H54 (cell line): ENCODE results near the gene MATN1.

ENCODE experiments used
- DNase-seq: peaks from one replicate; pipeline ENCODE4 v3.0.0; 2011; ENCODE audit warnings: low spot score, mixed read lengths; ENCODE audit not compliant: insufficient read length
- FAIRE-seq: peaks from 3 replicates; lab custom pipeline; 2011; peaks lifted over from hg19 to GRCh38; lab: Jason Lieb, UNC
- POLR2A ChIP-seq: IDR thresholded peaks from 2 replicates; pipeline ENCODE4 v1.6.1; 2011; ENCODE audit warnings: low read depth, mild to moderate bottlenecking, low read length

MATN1 gene

DNA sequence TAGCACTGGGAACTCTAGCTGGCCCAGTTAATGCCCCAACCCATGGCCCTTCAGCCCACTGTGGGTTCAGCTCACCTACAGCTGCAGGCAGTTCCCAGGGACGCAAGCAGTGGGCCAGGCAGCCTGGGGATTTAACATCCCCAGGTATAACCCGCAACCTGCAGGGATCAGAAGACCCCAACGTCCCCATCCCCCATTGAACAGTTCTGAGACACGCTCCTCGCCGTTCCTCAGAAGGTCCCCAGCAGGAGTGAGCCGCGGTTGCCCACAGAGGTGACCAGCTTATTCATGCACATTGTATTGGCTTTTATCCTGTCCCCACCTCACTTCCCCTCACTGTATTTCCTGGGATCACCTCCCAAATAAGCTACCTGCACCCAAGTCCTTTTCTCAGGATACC lies 5.0 kb upstream of the MATN1 start:
- DNase-seq (no peak), FAIRE-seq (no peak)
- TF ChIP-seq POLR2A = no peak

DNA sequence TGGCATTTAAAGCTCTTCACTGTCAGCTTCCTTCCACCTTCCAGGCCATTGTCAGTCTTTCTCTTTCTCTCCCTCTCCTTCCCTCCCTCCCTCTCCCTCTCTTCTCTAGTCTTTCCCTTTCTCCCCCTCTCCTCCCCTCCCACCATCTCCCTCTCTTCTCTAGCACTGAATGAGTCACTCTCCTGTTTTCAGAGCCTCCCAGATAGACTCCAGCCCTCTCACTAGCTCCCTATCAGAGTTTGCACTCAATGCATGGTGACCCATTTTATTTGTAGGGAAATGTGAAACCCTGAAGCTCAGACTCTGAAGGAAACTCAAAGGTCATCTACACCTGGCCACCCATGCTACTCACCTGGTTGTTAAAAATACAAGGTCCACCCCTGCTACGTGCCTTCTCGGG lies 4.4 kb upstream of the MATN1 start:
- no peak for FAIRE-seq
- peak; percentile 51 for DNase-seq
- no peak for TF ChIP-seq POLR2A

DNA sequence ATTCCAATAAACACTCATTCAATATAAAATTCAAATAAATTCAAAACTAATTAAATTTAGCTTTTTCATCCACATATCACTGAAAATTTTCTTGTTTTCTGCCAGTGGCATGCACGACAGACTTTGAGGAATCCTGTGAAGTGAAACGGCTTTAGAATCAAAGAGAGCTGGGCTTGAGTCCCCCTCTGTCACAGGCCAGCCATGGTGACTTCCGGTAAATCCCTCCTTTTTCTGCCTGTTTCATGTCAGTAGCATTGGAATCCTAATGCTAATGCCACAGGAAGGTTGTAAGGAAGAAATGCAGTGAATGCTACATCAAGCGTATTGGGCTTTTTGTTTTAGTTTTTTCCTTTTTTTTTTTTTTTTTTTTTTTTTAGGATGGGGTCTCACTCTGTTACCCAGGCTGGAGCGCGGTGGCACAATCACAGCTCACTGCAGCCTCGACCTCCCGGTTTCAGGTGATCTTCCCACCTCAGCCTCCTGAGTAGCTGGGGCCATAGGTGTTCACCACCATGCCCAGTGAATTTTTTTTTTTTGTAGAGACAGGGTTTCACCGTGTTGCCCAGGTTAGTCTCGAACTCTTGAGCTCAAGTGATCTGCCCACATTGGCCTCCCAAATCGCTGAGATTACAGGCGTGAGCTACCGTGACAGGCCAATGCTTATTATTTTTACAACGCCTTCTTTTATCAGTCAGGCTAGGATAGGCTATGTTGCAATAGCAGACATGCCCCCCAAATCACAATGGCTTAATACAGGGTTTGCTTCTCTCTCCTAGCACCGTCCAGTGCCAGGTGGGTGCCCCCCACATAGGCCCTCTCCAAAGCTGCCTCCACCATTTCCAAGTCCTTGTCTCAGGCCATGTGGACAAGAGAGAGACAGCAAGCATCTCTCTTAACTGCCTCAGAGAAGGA lies 3.6 kb upstream of the MATN1 start:
- DNase-seq (no peak), FAIRE-seq (no peak)
- TF ChIP-seq POLR2A = no peak

DNA sequence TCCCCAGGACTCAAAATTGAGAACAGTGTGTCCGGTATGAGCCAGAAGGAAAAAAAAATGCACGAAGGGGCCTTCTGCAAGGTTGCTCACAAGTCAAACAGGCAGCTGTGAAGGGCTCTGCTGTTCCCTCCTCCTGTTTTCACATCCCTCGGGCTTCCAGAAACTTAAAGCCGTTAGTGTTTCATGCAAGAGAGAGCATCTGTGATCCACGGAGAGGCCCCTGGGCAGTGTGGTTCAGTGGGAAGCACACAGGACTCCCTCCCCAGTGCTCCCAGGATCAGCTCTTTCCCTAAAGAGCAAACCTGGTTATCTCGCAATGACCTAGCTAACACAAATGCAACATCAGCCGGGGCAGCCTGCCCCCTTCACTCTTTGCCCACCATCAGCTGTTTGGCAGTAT lies 2.9 kb upstream of the MATN1 start:
- FAIRE-seq = no peak
- no peak for DNase-seq
- no peak for TF ChIP-seq POLR2A

DNA sequence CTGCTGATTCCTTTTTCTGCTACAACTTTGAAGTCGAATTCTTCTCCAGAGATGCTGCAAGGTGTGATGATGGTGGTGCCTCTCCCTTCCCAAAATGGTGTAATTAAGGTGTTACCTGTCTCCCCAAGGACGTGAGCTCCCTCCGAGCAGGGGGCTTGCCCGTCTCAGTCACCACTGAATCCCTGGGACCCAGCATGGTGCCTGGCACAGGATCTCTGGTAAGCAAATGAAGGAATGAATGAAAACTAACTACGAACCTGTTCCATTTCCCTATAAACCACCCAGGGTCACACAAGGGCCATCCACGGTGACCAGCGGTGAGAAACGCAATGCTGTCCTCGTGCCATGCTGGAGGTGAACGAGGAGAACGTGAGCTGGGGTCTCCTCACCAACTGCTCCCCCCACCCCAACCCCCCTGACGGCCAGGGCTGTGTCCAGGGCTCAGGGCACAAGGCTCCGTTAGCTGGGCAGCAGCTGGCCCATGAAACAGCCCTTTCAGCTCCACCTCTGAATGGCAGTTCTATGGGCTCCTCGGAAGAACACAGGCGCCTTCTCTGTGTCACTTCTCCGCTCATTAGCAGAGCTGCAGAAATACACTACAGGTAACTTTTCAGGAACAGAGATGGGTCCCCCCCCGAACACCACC lies 2.2 kb upstream of the MATN1 start:
- no peak for FAIRE-seq
- no peak for DNase-seq
- no peak for TF ChIP-seq POLR2A

DNA sequence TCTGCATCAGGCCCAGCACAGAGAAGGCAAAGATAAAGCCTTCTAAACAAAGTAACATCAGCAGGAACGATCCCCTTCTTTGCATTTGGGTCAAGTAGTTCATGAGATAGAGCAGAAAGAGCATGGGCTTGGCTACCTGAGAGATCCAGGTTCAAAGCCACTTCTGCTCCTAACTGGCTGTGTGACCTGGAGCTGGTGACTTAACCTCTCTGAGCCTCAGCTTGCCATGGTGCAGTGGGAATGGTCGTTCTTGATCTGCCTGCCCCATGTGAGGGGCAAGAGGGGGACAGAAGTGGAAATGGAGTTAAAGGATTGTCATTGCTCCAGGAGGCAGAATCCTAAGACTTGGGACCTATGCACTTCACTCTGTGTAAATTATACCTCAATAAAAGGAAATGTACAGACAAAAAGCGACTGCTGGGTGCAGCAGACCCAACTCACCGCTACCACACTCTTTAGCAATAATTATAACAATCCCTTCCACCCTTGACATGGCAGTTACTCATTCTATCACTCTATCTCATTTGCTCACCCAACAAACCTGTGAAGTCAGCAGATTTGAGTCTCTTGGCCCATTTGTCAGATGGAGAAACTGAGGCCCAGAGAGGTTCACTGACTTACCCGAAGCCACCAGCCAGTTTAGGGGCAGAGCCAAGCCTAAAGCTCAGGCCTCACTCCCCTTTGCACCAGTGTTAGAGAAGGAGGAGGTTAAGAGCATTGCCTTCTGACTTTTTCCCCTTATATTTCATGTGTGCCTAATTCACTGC lies 1.5 kb upstream of the MATN1 start:
- FAIRE-seq (no peak), DNase-seq (no peak)
- no peak for TF ChIP-seq POLR2A

DNA sequence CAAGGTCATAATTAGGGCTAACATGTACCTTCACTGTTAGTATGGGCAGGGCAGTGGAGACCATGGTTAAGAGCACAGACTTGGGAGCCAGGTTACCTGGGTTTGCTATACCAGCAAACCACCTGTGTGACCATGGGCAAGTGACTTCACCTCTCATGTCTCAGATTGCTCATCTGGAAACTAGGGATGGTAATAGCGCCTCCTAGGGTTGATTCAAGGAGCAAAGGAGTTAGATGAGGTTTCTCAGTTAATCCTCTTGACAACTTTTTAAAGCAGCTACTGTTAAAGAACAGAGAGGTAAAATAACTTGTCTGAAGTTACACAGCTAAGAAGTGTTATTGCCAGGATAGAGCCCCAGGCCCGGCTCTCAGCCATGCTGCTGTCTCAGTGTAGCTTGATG lies 790 bp upstream of the MATN1 start:
- no peak for FAIRE-seq
- no peak for TF ChIP-seq POLR2A

DNA sequence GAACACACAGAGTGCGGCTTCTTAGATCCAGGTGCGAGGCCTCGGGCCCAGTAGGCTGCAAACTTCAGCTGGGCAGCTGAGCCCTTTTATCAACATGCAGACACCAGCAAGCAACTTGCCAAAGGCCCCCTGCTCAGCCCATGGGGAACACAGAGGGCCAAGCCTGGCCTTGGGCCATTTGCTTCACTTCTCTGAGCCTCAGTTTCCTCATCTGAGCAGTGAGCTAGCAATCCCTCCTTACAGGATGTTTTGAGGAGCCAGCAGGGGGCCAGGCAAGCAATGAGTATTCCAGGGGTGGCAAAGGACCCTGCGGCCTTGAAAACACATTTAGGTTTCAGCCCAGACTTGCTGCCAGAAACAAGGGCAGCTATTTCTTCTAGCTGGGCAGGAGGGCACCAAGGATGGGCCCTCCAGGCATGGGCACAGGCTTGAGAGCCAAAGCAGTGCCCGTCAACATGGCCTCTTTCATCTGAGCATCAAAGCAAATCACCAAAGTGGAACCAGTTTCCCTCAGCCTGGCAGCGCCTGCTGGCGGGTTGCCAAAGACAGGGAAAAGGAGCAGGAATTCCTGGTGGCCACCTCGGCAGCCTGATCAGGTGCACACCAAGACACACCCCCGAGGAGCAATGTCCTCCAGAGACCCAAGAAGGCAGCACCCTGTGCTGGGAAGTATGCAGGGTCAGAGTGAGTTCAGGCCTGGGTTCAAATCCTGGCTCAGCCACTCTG lies 1.4 kb downstream of the MATN1 start:
- DNase-seq (no peak), FAIRE-seq (no peak)
- TF ChIP-seq POLR2A = no peak

More for the DNA sequence above, 790 bp upstream of the MATN1 start:
- DNase-seq = no peak

DNA sequence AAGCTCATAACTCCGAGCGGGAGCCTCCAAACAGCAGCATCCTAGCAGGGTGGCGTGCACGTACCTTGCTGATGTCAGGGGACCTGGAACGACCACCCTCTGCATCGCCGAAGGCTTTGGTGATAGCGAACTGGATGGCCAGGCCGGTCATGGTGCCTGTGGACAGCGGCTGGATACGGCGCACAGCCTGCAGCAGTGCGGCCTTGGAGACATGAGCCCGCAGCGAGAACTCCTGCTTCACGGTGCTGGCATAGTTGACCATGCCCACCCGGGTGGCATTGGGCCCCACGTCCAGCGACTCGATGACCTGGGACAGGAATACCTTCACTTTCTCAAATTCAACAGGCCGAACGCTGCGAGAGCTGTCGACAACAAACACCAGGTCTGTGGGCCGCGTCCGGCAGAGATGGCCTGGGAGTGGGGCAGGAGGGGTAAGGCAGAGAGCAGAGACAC lies 2.0 kb downstream of the MATN1 start:
- DNase-seq (no peak), FAIRE-seq (no peak)
- TF ChIP-seq POLR2A = no peak

DNA sequence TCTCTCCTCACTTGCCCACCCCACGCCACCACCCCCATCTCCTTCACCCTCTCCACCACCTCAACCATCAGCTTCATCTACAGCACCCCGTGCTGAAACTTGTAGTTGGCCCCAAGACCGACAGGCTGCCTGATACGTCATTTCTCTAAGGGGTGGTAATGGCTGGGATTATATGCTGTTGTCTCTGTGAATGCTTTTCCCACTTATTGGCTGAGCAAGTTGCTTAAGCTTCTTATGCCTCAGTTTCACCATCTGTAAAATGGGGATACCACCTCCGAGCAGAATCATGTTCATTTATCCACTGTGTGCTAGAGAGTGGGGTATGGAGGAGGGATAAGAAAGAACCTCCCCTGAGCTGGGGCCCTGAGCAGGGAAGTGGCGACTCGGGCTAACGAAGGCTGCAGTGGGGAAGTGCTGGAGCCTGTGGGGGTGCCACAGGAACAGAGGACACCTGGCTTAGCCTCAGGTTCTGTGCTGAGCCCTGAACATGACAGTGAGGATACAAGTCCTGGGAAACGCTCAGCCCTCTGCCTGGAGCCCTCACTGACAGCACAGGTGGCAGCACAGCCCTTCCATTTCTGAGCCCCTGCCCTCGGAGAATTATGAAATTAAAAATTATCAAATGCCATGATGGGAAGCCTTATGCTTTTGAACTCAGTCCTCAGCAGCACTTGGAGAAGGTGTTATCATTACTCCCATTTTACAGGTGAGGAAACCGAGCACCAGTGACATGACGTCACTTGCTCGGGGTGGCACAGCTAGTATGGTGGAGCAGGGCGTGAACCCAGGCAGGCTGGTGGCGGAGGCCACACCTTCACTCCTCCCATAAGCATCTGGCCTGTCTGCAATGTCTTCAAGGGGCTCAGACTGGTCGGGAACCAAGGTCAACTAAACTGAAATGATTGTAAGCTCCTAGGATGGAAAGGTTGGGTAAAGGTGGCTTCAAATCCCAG lies 2.8 kb downstream of the MATN1 start:
- DNase-seq (no peak), FAIRE-seq (no peak)
- no peak for TF ChIP-seq POLR2A

DNA sequence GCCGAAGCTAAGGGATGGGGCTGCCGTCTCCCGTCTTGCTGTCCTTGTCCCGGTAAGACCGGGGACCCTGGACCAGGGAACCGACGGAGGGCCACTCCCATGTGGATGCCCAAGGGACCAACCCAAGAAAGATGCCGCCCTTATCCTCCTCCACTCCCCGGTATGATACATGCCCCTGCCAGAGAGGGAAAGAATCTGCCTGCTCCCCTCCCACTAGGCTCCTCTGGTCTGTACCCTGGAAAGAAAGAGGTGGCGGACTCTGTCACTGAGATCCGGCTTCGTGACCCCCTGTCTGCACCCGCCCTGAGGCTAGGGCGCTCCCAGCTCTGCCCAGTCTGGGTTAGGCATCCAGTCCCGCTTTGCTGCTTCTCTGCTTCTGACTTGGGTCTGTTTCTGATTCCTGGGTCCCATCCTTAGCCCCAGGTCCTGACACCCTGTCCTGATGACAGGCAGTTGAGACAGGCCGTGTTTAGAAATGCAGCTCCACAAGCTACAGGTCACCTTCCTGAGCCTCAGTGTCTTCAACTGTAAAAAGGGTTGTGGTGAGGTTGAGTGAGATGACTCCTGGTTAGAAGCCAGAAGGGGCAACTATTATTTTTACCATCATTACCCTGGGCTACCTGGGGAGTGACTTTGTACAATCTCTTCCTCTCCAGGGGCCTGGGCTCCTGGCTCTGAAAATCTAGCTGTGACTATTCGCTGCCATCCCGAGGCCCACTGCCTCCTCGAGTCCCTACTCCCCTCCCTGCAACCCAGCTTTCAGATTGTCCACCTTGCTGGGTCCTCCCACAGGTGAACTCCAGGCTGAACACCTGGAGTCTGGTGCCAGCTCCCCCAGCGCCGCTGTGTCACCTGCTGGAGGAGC lies 3.7 kb downstream of the MATN1 start:
- no peak for FAIRE-seq
- no peak for TF ChIP-seq POLR2A
- DNase-seq = peak; percentile 64
